ENCODE results near the gene FBXL16.

The FBXL16 gene

GRCh38 chr16:715477-716199 is 10.0 kb upstream of the FBXL16 start (continued):
- TF ChIP-seq ZNF398 (tag by site-specific recombination; IDR thresholded peaks at IDR 0.05) (peak; percentile 43; the same call in 1 of the 2 replicates), ZNF148 (tag by site-specific recombination; IDR thresholded peaks at IDR 0.05; ENCODE audit: borderline replicate concordance) (no peak), ZNF692 (tag by site-specific recombination; IDR thresholded peaks at IDR 0.05) (peak; percentile 59; the same call in 1 of the 2 replicates), ZNF518A (tag by site-specific recombination; conservative IDR thresholded peaks at IDR 0.05; ENCODE audit: low read depth) (no peak), EGR2 (tag by site-specific recombination; IDR thresholded peaks at IDR 0.05; ENCODE audit: low read depth) (no peak), IKZF3 (tag by site-specific recombination; IDR thresholded peaks at IDR 0.05) (no peak; the same call in none of the 2 replicates), KLF9 (tag by site-specific recombination; IDR thresholded peaks at IDR 0.05; ENCODE audit: low read depth) (peak; percentile 35; the same call in 1 of the 2 replicates), YY1 (tag by site-specific recombination; IDR thresholded peaks at IDR 0.05) (no peak), ZNF639 (tag by site-specific recombination; IDR thresholded peaks at IDR 0.05) (no peak), ZNF24 (tag by site-specific recombination; IDR thresholded peaks at IDR 0.05) (no peak), ZNF791 (tag by site-specific recombination; IDR thresholded peaks at IDR 0.05) (no peak), ZNF600 (tag by site-specific recombination; IDR thresholded peaks at IDR 0.05) (peak; percentile 65), ZNF274 (IDR thresholded peaks at IDR 0.05; ENCODE audit: low read length) (no peak), ZNF274 (tag by site-specific recombination; IDR thresholded peaks at IDR 0.05; ENCODE audit: borderline replicate concordance) (no peak), ZNF341 (tag by site-specific recombination; IDR thresholded peaks at IDR 0.05; ENCODE audit: low read depth) (peak; percentile 38)
- TF ChIP-seq, protein P1, sequence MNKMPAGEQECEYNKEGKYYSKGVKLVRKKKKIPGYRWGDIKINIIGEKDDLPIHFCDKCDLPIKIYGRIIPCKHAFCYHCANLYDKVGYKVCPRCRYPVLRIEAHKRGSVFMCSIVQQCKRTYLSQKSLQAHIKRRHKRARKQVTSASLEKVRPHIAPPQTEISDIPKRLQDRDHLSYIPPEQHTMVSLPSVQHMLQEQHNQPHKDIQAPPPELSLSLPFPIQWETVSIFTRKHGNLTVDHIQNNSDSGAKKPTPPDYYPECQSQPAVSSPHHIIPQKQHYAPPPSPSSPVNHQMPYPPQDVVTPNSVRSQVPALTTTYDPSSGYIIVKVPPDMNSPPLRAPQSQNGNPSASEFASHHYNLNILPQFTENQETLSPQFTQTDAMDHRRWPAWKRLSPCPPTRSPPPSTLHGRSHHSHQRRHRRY (tag by site-specific recombination; IDR thresholded peaks at IDR 0.05), result no peak
- TF ChIP-seq, protein P2, sequence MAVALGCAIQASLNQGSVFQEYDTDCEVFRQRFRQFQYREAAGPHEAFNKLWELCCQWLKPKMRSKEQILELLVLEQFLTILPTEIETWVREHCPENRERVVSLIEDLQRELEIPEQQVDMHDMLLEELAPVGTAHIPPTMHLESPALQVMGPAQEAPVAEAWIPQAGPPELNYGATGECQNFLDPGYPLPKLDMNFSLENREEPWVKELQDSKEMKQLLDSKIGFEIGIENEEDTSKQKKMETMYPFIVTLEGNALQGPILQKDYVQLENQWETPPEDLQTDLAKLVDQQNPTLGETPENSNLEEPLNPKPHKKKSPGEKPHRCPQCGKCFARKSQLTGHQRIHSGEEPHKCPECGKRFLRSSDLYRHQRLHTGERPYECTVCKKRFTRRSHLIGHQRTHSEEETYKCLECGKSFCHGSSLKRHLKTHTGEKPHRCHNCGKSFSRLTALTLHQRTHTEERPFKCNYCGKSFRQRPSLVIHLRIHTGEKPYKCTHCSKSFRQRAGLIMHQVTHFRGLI (tag by site-specific recombination; IDR thresholded peaks at IDR 0.05), result peak; percentile 77
- TF ChIP-seq, protein P3, sequence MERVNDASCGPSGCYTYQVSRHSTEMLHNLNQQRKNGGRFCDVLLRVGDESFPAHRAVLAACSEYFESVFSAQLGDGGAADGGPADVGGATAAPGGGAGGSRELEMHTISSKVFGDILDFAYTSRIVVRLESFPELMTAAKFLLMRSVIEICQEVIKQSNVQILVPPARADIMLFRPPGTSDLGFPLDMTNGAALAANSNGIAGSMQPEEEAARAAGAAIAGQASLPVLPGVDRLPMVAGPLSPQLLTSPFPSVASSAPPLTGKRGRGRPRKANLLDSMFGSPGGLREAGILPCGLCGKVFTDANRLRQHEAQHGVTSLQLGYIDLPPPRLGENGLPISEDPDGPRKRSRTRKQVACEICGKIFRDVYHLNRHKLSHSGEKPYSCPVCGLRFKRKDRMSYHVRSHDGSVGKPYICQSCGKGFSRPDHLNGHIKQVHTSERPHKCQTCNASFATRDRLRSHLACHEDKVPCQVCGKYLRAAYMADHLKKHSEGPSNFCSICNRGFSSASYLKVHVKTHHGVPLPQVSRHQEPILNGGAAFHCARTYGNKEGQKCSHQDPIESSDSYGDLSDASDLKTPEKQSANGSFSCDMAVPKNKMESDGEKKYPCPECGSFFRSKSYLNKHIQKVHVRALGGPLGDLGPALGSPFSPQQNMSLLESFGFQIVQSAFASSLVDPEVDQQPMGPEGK (tag by site-specific recombination; IDR thresholded peaks at IDR 0.05), result peak; percentile 65

Measured in HEK293 (cell line).